ENCODE measurements around the gene DISP3.

The DISP3 gene

DNA sequence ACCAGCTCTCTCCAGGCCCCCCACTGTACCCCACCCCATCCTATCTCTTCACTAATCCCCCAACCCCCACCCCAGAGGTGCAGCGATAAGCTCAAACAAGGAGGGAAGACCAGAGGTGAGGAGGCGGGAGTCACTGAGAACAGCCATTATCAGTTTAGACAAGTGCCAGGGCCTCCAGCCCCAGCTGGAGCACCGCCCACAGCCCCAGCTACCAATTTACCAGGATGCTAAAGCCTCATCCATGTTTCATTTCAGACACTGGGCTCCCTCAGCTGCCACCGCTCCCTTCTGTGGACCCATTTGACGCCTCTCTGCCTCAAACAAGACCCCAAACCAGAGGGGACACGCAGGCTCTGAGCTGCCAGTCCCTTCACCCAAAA is 80.6 kb downstream of the DISP3 start:
- TF ChIP-seq, protein P1, sequence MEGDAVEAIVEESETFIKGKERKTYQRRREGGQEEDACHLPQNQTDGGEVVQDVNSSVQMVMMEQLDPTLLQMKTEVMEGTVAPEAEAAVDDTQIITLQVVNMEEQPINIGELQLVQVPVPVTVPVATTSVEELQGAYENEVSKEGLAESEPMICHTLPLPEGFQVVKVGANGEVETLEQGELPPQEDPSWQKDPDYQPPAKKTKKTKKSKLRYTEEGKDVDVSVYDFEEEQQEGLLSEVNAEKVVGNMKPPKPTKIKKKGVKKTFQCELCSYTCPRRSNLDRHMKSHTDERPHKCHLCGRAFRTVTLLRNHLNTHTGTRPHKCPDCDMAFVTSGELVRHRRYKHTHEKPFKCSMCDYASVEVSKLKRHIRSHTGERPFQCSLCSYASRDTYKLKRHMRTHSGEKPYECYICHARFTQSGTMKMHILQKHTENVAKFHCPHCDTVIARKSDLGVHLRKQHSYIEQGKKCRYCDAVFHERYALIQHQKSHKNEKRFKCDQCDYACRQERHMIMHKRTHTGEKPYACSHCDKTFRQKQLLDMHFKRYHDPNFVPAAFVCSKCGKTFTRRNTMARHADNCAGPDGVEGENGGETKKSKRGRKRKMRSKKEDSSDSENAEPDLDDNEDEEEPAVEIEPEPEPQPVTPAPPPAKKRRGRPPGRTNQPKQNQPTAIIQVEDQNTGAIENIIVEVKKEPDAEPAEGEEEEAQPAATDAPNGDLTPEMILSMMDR (conservative IDR thresholded peaks at IDR 0.05), result no peak
- no peak overlapping the region for H3K27ac ChIP-seq

DNA sequence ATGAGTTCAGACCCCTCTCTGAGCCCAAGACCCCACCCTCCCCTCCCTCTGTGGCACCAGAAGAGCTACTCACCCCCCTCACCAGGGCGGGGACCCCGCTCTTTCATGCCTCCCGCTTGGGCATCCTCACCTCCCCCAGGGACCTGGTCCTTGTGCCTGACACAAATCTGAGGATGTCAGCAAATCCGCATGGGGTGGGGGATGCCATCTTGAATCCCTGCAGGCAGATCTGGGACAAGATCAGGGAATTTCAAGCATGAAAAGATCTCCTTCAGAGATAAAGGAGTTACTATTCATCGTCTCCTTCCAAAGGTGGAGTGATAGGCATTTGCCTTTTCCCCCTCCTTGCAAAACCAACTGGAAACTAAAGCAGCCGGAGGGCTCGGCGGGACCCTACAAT is 81.1 kb downstream of the DISP3 start:
- TF ChIP-seq, protein P1 (conservative IDR thresholded peaks at IDR 0.05), result no peak
- no peak overlapping the region for H3K27ac ChIP-seq

DNA sequence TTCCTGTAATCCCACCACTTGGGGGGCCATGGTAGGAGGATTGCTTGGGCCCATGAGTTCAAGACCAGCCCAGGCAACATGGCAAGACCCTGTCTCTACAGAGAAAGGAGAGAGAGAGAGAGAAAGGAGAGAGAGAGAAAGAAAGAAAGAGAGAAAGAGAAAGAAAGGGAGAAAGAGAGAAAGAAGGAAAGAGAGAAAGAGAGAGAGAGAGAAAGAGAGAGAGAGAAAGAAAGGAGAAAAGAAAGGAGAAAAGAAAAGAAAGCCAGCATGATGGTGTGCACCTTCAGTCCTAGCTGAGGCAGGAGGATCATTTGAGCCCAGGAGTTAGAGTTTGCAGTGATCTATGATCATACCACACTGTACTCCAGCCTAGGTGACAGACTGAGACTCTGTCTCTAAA is 82.8 kb downstream of the DISP3 start:
- TF ChIP-seq, protein P1 (conservative IDR thresholded peaks at IDR 0.05), result no peak
- H3K27ac ChIP-seq, result no peak overlapping the region

DNA sequence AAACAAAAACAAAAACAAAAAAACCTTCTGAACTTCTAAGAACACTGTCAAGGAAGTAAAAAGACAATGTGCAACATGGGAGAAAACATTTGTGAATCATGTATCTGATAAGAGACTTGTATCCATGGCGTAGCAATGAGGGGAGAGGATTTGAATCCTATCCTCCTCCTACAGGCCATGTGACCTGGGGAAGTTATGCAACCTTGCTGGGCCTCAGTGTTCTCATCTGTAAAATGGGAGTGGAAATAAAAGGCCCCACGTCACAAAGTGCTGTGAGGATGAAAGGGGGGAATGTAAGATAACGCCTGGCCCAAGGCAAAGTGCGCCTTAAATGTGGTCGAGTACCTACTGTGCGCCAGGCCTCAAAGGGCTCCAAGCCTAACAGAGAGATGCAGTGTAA is 83.7 kb downstream of the DISP3 start:
- TF ChIP-seq, protein P1 (conservative IDR thresholded peaks at IDR 0.05), result no peak
- H3K27ac ChIP-seq, result no peak overlapping the region

DNA sequence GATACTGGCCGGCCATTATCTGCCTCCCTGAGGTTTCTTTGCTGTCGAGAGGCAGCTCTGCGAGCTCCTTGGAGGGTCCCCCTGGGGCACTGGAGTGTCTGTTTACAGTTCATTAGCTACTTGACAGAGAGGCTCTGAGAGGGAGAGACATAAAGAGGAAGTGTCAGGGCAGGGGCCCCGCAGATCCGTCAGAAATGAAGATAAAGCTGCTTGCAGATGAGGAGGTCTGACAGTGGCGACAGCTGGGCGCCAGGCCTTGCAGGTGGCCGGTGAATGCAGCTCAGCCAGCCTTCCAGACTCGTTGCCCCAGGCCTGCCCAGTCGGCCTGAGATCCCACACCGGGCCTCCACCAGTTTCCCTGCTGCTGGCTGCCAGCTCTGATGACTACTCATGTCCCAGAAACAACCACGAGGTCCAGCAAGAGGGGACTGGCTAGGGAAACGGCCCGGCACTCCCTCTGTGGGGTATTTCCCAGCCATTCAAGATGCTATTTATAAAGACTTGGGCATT is 84.7 kb downstream of the DISP3 start:
- H3K27ac ChIP-seq, result no peak overlapping the region
- TF ChIP-seq, protein P1 (conservative IDR thresholded peaks at IDR 0.05), result no peak

DNA sequence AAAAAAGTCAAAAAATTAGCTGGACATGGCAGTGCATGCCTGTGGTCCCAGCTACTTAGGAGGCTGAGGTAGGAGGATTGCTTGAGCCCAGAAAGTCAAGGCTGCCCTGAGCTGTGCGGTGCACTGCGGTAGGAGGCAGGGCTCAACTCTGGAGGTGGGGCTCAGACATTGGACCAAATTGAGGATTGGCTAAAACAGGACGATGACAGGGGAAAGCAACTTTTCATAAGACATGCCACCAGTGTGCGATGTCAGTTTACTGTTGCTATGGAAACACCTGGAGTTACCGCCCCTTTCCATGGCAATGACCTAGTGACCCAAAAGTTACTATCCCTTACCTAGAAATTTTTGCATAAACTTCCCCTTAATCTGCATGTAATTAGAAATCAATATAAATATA is 85.3 kb downstream of the DISP3 start:
- no peak overlapping the region for H3K27ac ChIP-seq
- TF ChIP-seq, protein P1 (conservative IDR thresholded peaks at IDR 0.05), result no peak

DNA sequence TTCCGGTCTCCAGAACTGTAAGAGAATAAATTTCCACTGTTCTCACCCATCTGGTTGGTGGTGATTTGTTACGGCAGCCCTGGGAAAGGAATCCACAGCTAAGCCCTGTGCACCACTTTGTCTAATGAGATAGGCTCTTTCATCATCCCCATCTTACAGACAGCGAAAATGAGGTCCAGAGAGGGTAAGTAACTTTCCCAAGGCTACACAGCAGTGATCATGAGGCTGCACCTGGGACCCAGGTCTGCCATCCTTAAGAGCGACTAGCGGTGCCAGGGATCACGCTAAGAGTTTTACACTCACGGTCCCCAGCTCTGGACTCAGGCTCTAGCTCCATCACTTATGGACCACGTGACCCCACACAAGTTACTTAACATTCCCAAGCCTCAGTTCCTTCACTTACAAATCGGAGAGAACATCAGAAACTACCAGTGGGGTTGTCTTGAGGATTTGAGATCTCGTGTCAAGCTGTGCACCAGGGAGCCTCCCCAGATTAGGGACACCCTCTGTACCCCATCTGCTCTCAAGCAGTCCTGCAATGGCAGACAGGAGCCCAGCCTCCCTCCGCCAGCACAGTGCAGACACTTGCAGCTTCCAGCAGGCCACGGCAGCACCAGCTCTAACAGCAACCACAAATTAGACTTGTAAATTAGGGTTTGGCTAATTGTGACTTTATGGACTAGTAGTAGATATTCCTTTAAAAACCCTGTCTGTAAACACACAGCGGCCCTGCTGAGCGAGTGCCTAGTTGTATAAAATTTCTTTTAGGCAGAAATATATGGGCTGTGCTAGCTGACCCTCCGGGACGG is 87.3 kb downstream of the DISP3 start:
- H3K27ac ChIP-seq, result no peak overlapping the region
- TF ChIP-seq, protein P1 (conservative IDR thresholded peaks at IDR 0.05), result no peak
